HEK293T (cell line): Measurements from ENCODE around the gene TBX5.

ENCODE experiments used
- ARNT ChIP-seq: fragments of 450-650 bp; IDR thresholded peaks from 2 replicates; pipeline ENCODE4 v1.6.1; 2017; ENCODE audit warnings: mild to moderate bottlenecking
- BHLHE40 ChIP-seq: fragments of 450-650 bp; IDR thresholded peaks from 2 replicates; pipeline ENCODE4 v1.6.1; 2016; ENCODE audit warnings: mild to moderate bottlenecking, moderate library complexity, borderline replicate concordance
- ELF4 ChIP-seq: fragments of 450-650 bp; IDR thresholded peaks from 2 replicates; pipeline ENCODE4 v1.6.1; 2017; ENCODE audit warnings: antibody characterized with exemption
- FOXA1 ChIP-seq: fragments of 450-650 bp; IDR thresholded peaks from 2 replicates; pipeline ENCODE4 v1.6.1; 2016; ENCODE audit warnings: mild to moderate bottlenecking
- FOXK2 ChIP-seq: fragments of 450-650 bp; IDR thresholded peaks from 2 replicates; pipeline ENCODE4 v1.6.1; 2016; ENCODE audit warnings: mild to moderate bottlenecking
- FOXM1 ChIP-seq: fragments of 450-650 bp; IDR thresholded peaks from 2 replicates; pipeline ENCODE4 v1.6.1; 2017; ENCODE audit warnings: mild to moderate bottlenecking, borderline replicate concordance
- HDGF ChIP-seq: fragments of 450-650 bp; IDR thresholded peaks from 2 replicates; pipeline ENCODE4 v1.6.1; 2017; ENCODE audit warnings: antibody characterized with exemption, borderline replicate concordance
- L3MBTL2 ChIP-seq: fragments of 450-650 bp; conservative IDR thresholded peaks from 2 replicates; pipeline ENCODE4 v1.6.1; 2016; ENCODE audit warnings: mild to moderate bottlenecking
- LEF1 ChIP-seq: fragments of 450-650 bp; IDR thresholded peaks from 2 replicates; pipeline ENCODE4 v1.6.1; 2017; ENCODE audit warnings: mild to moderate bottlenecking, borderline replicate concordance
- NFRKB ChIP-seq: fragments of 450-650 bp; IDR thresholded peaks from 2 replicates; pipeline ENCODE4 v1.6.1; 2016; ENCODE audit warnings: mild to moderate bottlenecking, moderate library complexity
- SP1 ChIP-seq: fragments of 450-650 bp; IDR thresholded peaks from 2 replicates; pipeline ENCODE4 v1.6.1; 2017
- SUZ12 ChIP-seq: fragments of 450-650 bp; IDR thresholded peaks from 2 replicates; pipeline ENCODE4 v1.6.1; 2016; ENCODE audit warnings: mild to moderate bottlenecking
- TARDBP ChIP-seq: fragments of 450-650 bp; IDR thresholded peaks from 2 replicates; pipeline ENCODE4 v1.6.1; 2016

GRCh38 chr12:114441039-114441383 is 35.1 kb upstream of the TBX5 start:
- TF ChIP-seq FOXK2 (no peak), TARDBP (no peak), FOXA1 (no peak), SP1 (no peak), SUZ12 (no peak), HDGF (no peak), FOXM1 (no peak), L3MBTL2 (no peak), BHLHE40 (no peak), LEF1 (no peak), NFRKB (no peak), ARNT (no peak), ELF4 (no peak)
